WTC11 (cell line): ENCODE measurements around the gene THSD4. TPM values are rescaled to one million over a fixed set of nuclear protein-coding genes. Genes with fewer than 3 reads are reported as not detected.

Source experiments
- ATAC-seq: fragments of 200-7000 bp; cut with Tn5 transposase; 2 replicates; pipeline ENCODE4 v1.10.0; 2021; ENCODE audit warnings: mild to moderate bottlenecking, moderate library complexity
- CTCF ChIA-PET: fragments of 300-600 bp; sonication (Branson Sonifier 250); formaldehyde crosslinking; loops from one replicate; lab custom pipeline; 2021; ENCODE audit warnings: antibody characterized with exemption; lab: Charles Lee
- POLR2A ChIA-PET: fragments of 350-600 bp; sonication (Branson Sonifier 250); formaldehyde crosslinking; loops from one replicate; lab custom pipeline; 2021; ENCODE audit warnings: antibody characterized with exemption; lab: Charles Lee
- DNase-seq: peaks from one replicate; pipeline ENCODE4 v3.0.0; 2021; ENCODE audit warnings: low spot score
- H3K27ac Mint-ChIP-seq: 2 replicates; pipeline ENCODE4 v1.8.0; 2021; ENCODE audit warnings: mixed read lengths
- H3K27me3 Mint-ChIP-seq: 2 replicates; pipeline ENCODE4 v1.8.0; 2021; ENCODE audit warnings: low read depth, mild to moderate bottlenecking, moderate library complexity, mixed read lengths
- H3K36me3 Mint-ChIP-seq: 2 replicates; pipeline ENCODE4 v1.8.0; 2021; ENCODE audit warnings: mixed read lengths
- H3K4me1 Mint-ChIP-seq: 2 replicates; pipeline ENCODE4 v1.8.0; 2022; ENCODE audit warnings: mixed read lengths
- H3K4me3 Mint-ChIP-seq: 2 replicates; pipeline ENCODE4 v1.8.0; 2021; ENCODE audit warnings: mild to moderate bottlenecking, moderate library complexity, mixed read lengths
- H3K9me3 Mint-ChIP-seq: 2 replicates; pipeline ENCODE4 v1.8.0; 2021; ENCODE audit warnings: mixed read lengths
- EMX1 ChIP-seq: fragments of 250-450 bp; sonication (Bioruptor Pico); IDR thresholded peaks from 2 replicates; pipeline ENCODE4 v1.8.0; 2021; ENCODE audit warnings: mild to moderate bottlenecking
- GABPB1 ChIP-seq: sonication (generic); formaldehyde crosslinking; IDR thresholded peaks from 2 replicates; pipeline ENCODE4 v1.8.1; 2023; ENCODE audit warnings: mild to moderate bottlenecking, missing genetic modification reagents
- NFE2L1 ChIP-seq: sonication (generic); formaldehyde crosslinking; IDR thresholded peaks from 2 replicates; pipeline ENCODE4 v1.8.1; 2023; ENCODE audit warnings: missing genetic modification reagents
- ZBTB21 ChIP-seq: sonication (generic); formaldehyde crosslinking; IDR thresholded peaks from 2 replicates; pipeline ENCODE4 v1.8.1; 2023; ENCODE audit warnings: mild to moderate bottlenecking, missing genetic modification reagents, borderline replicate concordance
- ZNF138 ChIP-seq: sonication (generic); formaldehyde crosslinking; conservative IDR thresholded peaks from 2 replicates; pipeline ENCODE4 v1.8.1; 2022; ENCODE audit warnings: mild to moderate bottlenecking, moderate library complexity, missing genetic modification reagents
- total RNA-seq: library from RNA; stranded (reverse); gene quantifications from 3 replicates; pipeline ENCODE4 v1.2.3, GENCODE V29; 2021
- TF ChIP-seq, protein P1 (sequence below): sonication (generic); formaldehyde crosslinking; IDR thresholded peaks from 2 replicates; pipeline ENCODE4 v1.8.0; 2023; ENCODE audit warnings: missing genetic modification reagents, mild to moderate bottlenecking, borderline replicate concordance
- TF ChIP-seq, protein P2 (sequence below): sonication (generic); formaldehyde crosslinking; IDR thresholded peaks from 2 replicates; pipeline ENCODE4 v1.8.0; 2023; ENCODE audit warnings: missing genetic modification reagents
- TF ChIP-seq, protein P3 (sequence below): sonication (generic); formaldehyde crosslinking; IDR thresholded peaks from 2 replicates; pipeline ENCODE4 v1.8.1; 2023; ENCODE audit warnings: mild to moderate bottlenecking, missing genetic modification reagents, moderate library complexity
- TF ChIP-seq, protein P4 (sequence below): sonication (generic); formaldehyde crosslinking; IDR thresholded peaks from 2 replicates; pipeline ENCODE4 v1.8.1; 2022; ENCODE audit warnings: missing genetic modification reagents, borderline replicate concordance
- TF ChIP-seq, protein P5 (sequence below): sonication (generic); formaldehyde crosslinking; IDR thresholded peaks from 2 replicates; pipeline ENCODE4 v1.8.1; 2023; ENCODE audit warnings: mild to moderate bottlenecking, missing genetic modification reagents
- TF ChIP-seq, protein P6 (sequence below): fragments of 250-450 bp; sonication (Bioruptor Pico); IDR thresholded peaks from 2 replicates; pipeline ENCODE4 v1.8.0; 2021; ENCODE audit warnings: mild to moderate bottlenecking

Gene THSD4
- total RNA-seq, 1 experiment from 2014 or later, result 7.8 TPM

DNA sequence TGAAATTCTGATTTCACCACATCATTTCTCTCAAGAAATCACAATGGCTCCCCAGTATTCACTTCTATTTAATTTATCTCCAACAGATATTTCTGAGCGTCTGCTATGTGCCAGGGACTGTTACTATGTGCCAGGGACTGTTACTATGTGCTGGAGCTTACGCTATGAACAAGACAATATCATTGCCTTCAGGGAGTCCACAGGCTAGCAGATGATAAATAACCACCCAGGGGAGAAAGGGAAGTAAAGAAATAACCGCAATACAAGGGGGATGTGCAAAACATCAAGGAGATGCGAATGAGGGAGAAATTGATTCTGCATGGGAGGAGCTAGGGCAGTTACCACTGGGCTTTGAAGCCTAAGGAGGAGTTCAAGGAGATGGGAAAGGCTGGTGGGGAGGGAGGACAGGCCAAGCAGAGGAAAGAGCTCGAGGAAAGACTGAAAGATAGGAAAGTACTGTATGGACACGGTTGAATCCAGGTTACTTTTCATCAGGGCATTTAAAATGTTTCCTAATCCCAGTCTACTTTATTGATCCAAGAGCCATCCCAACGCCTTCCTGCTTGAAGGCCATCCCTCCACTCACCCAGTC lies 2.5 kb downstream of the THSD4 start (continued):
- TF ChIP-seq, protein P1, sequence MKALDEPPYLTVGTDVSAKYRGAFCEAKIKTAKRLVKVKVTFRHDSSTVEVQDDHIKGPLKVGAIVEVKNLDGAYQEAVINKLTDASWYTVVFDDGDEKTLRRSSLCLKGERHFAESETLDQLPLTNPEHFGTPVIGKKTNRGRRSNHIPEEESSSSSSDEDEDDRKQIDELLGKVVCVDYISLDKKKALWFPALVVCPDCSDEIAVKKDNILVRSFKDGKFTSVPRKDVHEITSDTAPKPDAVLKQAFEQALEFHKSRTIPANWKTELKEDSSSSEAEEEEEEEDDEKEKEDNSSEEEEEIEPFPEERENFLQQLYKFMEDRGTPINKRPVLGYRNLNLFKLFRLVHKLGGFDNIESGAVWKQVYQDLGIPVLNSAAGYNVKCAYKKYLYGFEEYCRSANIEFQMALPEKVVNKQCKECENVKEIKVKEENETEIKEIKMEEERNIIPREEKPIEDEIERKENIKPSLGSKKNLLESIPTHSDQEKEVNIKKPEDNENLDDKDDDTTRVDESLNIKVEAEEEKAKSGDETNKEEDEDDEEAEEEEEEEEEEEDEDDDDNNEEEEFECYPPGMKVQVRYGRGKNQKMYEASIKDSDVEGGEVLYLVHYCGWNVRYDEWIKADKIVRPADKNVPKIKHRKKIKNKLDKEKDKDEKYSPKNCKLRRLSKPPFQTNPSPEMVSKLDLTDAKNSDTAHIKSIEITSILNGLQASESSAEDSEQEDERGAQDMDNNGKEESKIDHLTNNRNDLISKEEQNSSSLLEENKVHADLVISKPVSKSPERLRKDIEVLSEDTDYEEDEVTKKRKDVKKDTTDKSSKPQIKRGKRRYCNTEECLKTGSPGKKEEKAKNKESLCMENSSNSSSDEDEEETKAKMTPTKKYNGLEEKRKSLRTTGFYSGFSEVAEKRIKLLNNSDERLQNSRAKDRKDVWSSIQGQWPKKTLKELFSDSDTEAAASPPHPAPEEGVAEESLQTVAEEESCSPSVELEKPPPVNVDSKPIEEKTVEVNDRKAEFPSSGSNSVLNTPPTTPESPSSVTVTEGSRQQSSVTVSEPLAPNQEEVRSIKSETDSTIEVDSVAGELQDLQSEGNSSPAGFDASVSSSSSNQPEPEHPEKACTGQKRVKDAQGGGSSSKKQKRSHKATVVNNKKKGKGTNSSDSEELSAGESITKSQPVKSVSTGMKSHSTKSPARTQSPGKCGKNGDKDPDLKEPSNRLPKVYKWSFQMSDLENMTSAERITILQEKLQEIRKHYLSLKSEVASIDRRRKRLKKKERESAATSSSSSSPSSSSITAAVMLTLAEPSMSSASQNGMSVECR (CRISPR knock-in tag), result no peak
- TF ChIP-seq, protein P2, sequence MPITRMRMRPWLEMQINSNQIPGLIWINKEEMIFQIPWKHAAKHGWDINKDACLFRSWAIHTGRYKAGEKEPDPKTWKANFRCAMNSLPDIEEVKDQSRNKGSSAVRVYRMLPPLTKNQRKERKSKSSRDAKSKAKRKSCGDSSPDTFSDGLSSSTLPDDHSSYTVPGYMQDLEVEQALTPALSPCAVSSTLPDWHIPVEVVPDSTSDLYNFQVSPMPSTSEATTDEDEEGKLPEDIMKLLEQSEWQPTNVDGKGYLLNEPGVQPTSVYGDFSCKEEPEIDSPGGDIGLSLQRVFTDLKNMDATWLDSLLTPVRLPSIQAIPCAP (CRISPR knock-in tag), result no peak
- no peak for TF ChIP-seq NFE2L1 (CRISPR knock-in tag)
- TF ChIP-seq, protein P3, sequence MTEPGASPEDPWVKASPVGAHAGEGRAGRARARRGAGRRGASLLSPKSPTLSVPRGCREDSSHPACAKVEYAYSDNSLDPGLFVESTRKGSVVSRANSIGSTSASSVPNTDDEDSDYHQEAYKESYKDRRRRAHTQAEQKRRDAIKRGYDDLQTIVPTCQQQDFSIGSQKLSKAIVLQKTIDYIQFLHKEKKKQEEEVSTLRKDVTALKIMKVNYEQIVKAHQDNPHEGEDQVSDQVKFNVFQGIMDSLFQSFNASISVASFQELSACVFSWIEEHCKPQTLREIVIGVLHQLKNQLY (CRISPR knock-in tag), result no peak
- TF ChIP-seq, protein P4, sequence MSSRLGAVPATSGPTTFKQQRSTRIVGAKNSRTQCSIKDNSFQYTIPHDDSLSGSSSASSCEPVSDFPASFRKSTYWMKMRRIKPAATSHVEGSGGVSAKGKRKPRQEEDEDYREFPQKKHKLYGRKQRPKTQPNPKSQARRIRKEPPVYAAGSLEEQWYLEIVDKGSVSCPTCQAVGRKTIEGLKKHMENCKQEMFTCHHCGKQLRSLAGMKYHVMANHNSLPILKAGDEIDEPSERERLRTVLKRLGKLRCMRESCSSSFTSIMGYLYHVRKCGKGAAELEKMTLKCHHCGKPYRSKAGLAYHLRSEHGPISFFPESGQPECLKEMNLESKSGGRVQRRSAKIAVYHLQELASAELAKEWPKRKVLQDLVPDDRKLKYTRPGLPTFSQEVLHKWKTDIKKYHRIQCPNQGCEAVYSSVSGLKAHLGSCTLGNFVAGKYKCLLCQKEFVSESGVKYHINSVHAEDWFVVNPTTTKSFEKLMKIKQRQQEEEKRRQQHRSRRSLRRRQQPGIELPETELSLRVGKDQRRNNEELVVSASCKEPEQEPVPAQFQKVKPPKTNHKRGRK (CRISPR knock-in tag), result no peak

DNA sequence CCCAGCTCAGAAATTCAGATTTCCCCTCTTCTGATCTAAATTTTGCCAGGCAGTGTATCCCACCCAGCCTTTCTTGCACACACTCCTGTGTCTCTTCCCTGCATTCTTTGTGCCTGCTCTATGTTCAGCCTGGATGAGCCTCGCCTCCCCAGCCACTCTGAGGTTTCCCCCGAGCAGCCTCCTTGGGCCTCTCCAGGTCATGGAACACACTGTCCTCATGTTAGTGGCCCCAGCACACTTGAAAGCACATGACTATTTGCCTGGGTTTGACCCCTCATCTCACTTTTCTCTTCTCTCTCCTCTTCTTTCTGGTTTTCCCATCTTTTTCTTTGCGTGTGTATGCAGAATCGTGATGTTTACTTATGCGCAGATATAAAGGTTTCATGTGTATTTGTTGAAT lies 3.1 kb downstream of the THSD4 start:
- TF ChIP-seq, protein P5, sequence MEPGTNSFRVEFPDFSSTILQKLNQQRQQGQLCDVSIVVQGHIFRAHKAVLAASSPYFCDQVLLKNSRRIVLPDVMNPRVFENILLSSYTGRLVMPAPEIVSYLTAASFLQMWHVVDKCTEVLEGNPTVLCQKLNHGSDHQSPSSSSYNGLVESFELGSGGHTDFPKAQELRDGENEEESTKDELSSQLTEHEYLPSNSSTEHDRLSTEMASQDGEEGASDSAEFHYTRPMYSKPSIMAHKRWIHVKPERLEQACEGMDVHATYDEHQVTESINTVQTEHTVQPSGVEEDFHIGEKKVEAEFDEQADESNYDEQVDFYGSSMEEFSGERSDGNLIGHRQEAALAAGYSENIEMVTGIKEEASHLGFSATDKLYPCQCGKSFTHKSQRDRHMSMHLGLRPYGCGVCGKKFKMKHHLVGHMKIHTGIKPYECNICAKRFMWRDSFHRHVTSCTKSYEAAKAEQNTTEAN (CRISPR knock-in tag), result no peak
- TF ChIP-seq ZNF138 (CRISPR knock-in tag) (no peak), ZBTB21 (CRISPR knock-in tag) (no peak), EMX1 (CRISPR knock-in tag) (no peak), GABPB1 (CRISPR knock-in tag) (no peak)
- TF ChIP-seq, protein P6, sequence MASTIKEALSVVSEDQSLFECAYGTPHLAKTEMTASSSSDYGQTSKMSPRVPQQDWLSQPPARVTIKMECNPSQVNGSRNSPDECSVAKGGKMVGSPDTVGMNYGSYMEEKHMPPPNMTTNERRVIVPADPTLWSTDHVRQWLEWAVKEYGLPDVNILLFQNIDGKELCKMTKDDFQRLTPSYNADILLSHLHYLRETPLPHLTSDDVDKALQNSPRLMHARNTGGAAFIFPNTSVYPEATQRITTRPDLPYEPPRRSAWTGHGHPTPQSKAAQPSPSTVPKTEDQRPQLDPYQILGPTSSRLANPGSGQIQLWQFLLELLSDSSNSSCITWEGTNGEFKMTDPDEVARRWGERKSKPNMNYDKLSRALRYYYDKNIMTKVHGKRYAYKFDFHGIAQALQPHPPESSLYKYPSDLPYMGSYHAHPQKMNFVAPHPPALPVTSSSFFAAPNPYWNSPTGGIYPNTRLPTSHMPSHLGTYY (CRISPR knock-in tag), result no peak
- Mint-ChIP-seq H3K27ac (no peak overlapping the region), H3K36me3 (no peaks in the 10 kb centered on the region), H3K9me3 (no peaks in the 10 kb centered on the region), H3K4me1 (peaks cover 71% of the 10 kb centered on the region), H3K4me3 (no peak overlapping the region), H3K27me3 (peaks cover 31% of the 10 kb centered on the region)
- ChIA-PET CTCF (interaction anchor here (3.6 kb wide), 1 partner anchor 7 kb away, joined by 17 read pairs; no protein-coding TSS in a partner anchor), POLR2A (no interaction called here)
- DNase-seq (no peak), ATAC-seq (no peak)
